ENCODE results near the gene NRG2.

Gene NRG2

GRCh38 chr5:139806726-139807646 lies 236.1 kb downstream of the NRG2 start:
- H3K4me3 ChIP-seq (ENCODE audit: low read depth in 1 of 5, low read length in 5 of 5): no peak overlapping the region
- H3K4me1 ChIP-seq (ENCODE audit: control insufficient read depth in 5 of 5, insufficient read depth in 5 of 5, low read length in 5 of 5): no peaks in the 10 kb centered on the region
- H3K36me3 ChIP-seq (ENCODE audit: control insufficient read depth in 5 of 5, insufficient read depth in 5 of 5, low read length in 5 of 5): no peaks in the 10 kb centered on the region
- no peak overlapping the region for H3K9ac ChIP-seq (ENCODE audit: low read length in 5 of 5)
- H3K27me3 ChIP-seq (ENCODE audit: control insufficient read depth in 5 of 5, insufficient read depth in 4 of 5, low read length in 5 of 5): peaks cover 0 to 30% (median 19%) of the 10 kb centered on the region in 5 donors
- H3K27ac ChIP-seq (ENCODE audit: low read depth, low read length): no peak overlapping the region
- no peaks in the 10 kb centered on the region for H3K9me3 ChIP-seq (ENCODE audit: control insufficient read depth in 5 of 5, low read length in 5 of 5)

GRCh38 chr5:139806111-139806510 lies 237.0 kb downstream of the NRG2 start:
- H3K9me3 ChIP-seq (ENCODE audit: control insufficient read depth in 5 of 5, low read length in 5 of 5): no peaks in the 10 kb centered on the region
- H3K4me1 ChIP-seq (ENCODE audit: control insufficient read depth in 5 of 5, insufficient read depth in 5 of 5, low read length in 5 of 5): no peaks in the 10 kb centered on the region
- H3K27ac ChIP-seq (ENCODE audit: low read depth, low read length): no peak overlapping the region
- peaks cover 3 to 30% (median 24%) of the 10 kb centered on the region in 5 donors for H3K27me3 ChIP-seq (ENCODE audit: control insufficient read depth in 5 of 5, insufficient read depth in 4 of 5, low read length in 5 of 5)
- no peaks in the 10 kb centered on the region for H3K36me3 ChIP-seq (ENCODE audit: control insufficient read depth in 5 of 5, insufficient read depth in 5 of 5, low read length in 5 of 5)
- no peak overlapping the region for H3K4me3 ChIP-seq (ENCODE audit: low read depth in 1 of 5, low read length in 5 of 5)
- no peak overlapping the region for H3K9ac ChIP-seq (ENCODE audit: low read length in 5 of 5)

GRCh38 chr5:139805545-139805944 lies 237.6 kb downstream of the NRG2 start:
- no peak overlapping the region for H3K9ac ChIP-seq (ENCODE audit: low read length in 5 of 5)
- peaks cover 3 to 30% (median 23%) of the 10 kb centered on the region in 5 donors for H3K27me3 ChIP-seq (ENCODE audit: control insufficient read depth in 5 of 5, insufficient read depth in 4 of 5, low read length in 5 of 5)
- H3K4me1 ChIP-seq (ENCODE audit: control insufficient read depth in 5 of 5, insufficient read depth in 5 of 5, low read length in 5 of 5): no peaks in the 10 kb centered on the region
- no peaks in the 10 kb centered on the region for H3K9me3 ChIP-seq (ENCODE audit: control insufficient read depth in 5 of 5, low read length in 5 of 5)
- H3K4me3 ChIP-seq (ENCODE audit: low read depth in 1 of 5, low read length in 5 of 5): no peak overlapping the region
- no peaks in the 10 kb centered on the region for H3K36me3 ChIP-seq (ENCODE audit: control insufficient read depth in 5 of 5, insufficient read depth in 5 of 5, low read length in 5 of 5)
- no peak overlapping the region for H3K27ac ChIP-seq (ENCODE audit: low read depth, low read length)

GRCh38 chr5:139804800-139805397 lies 238.2 kb downstream of the NRG2 start:
- peaks cover 6 to 35% (median 20%) of the 10 kb centered on the region in 5 donors for H3K27me3 ChIP-seq (ENCODE audit: control insufficient read depth in 5 of 5, insufficient read depth in 4 of 5, low read length in 5 of 5)

GRCh38 chr5:139803978-139804377 lies 239.1 kb downstream of the NRG2 start:
- H3K9me3 ChIP-seq (ENCODE audit: control insufficient read depth in 5 of 5, low read length in 5 of 5): no peaks in the 10 kb centered on the region
- H3K27ac ChIP-seq (ENCODE audit: low read depth, low read length): no peak overlapping the region
- no peak overlapping the region for H3K4me3 ChIP-seq (ENCODE audit: low read depth in 1 of 5, low read length in 5 of 5)
- no peak overlapping the region for H3K9ac ChIP-seq (ENCODE audit: low read length in 5 of 5)
- peaks cover 15 to 40% (median 29%) of the 10 kb centered on the region in 5 donors for H3K27me3 ChIP-seq (ENCODE audit: control insufficient read depth in 5 of 5, insufficient read depth in 4 of 5, low read length in 5 of 5)
- H3K36me3 ChIP-seq (ENCODE audit: control insufficient read depth in 5 of 5, insufficient read depth in 5 of 5, low read length in 5 of 5): no peaks in the 10 kb centered on the region
- H3K4me1 ChIP-seq (ENCODE audit: control insufficient read depth in 5 of 5, insufficient read depth in 5 of 5, low read length in 5 of 5): no peaks in the 10 kb centered on the region

More at GRCh38 chr5:139804800-139805397, 238.2 kb downstream of the NRG2 start:
- Histone ChIP-seq H3K27ac (ENCODE audit: low read depth, low read length) (no peak overlapping the region), H3K36me3 (ENCODE audit: control insufficient read depth in 5 of 5, insufficient read depth in 5 of 5, low read length in 5 of 5) (no peaks in the 10 kb centered on the region), H3K4me3 (ENCODE audit: low read depth in 1 of 5, low read length in 5 of 5) (no peak overlapping the region), H3K9me3 (ENCODE audit: control insufficient read depth in 5 of 5, low read length in 5 of 5) (no peaks in the 10 kb centered on the region), H3K9ac (ENCODE audit: low read length in 5 of 5) (no peak overlapping the region), H3K4me1 (ENCODE audit: control insufficient read depth in 5 of 5, insufficient read depth in 5 of 5, low read length in 5 of 5) (no peaks in the 10 kb centered on the region)

GRCh38 chr5:139799359-139799758 lies 243.7 kb downstream of the NRG2 start:
- Histone ChIP-seq H3K27me3 (ENCODE audit: control insufficient read depth in 5 of 5, insufficient read depth in 4 of 5, low read length in 5 of 5) (peaks cover 40 to 72% (median 61%) of the 10 kb centered on the region in 5 donors), H3K9me3 (ENCODE audit: control insufficient read depth in 5 of 5, low read length in 5 of 5) (no peaks in the 10 kb centered on the region), H3K36me3 (ENCODE audit: control insufficient read depth in 5 of 5, insufficient read depth in 5 of 5, low read length in 5 of 5) (no peaks in the 10 kb centered on the region), H3K27ac (ENCODE audit: low read depth, low read length) (no peak overlapping the region), H3K4me1 (ENCODE audit: control insufficient read depth in 5 of 5, insufficient read depth in 5 of 5, low read length in 5 of 5) (peaks cover 0 to 9% (median 4%) of the 10 kb centered on the region in 5 donors), H3K9ac (ENCODE audit: low read length in 5 of 5) (no peak overlapping the region), H3K4me3 (ENCODE audit: low read depth in 1 of 5, low read length in 5 of 5) (no peak overlapping the region)

- Histone ChIP-seq H3K27me3 (ENCODE audit: control insufficient read depth in 5 of 5, insufficient read depth in 4 of 5, low read length in 5 of 5) (peaks cover 40 to 71% (median 61%) of the 10 kb centered on the region in 5 donors), H3K9ac (ENCODE audit: low read length in 5 of 5) (no peak overlapping the region), H3K4me1 (ENCODE audit: control insufficient read depth in 5 of 5, insufficient read depth in 5 of 5, low read length in 5 of 5) (peaks cover 0 to 9% (median 4%) of the 10 kb centered on the region in 5 donors), H3K9me3 (ENCODE audit: control insufficient read depth in 5 of 5, low read length in 5 of 5) (no peaks in the 10 kb centered on the region), H3K4me3 (ENCODE audit: low read depth in 1 of 5, low read length in 5 of 5) (no peak overlapping the region), H3K36me3 (ENCODE audit: control insufficient read depth in 5 of 5, insufficient read depth in 5 of 5, low read length in 5 of 5) (no peaks in the 10 kb centered on the region), H3K27ac (ENCODE audit: low read depth, low read length) (no peak overlapping the region)
Measured at GRCh38 chr5:139798883-139799282, 244.2 kb downstream of the NRG2 start.

GRCh38 chr5:139797856-139798510 lies 245.1 kb downstream of the NRG2 start:
- Histone ChIP-seq H3K4me3 (ENCODE audit: low read depth in 1 of 5, low read length in 5 of 5) (no peak overlapping the region), H3K27ac (ENCODE audit: low read depth, low read length) (no peak overlapping the region), H3K27me3 (ENCODE audit: control insufficient read depth in 5 of 5, insufficient read depth in 4 of 5, low read length in 5 of 5) (peaks cover 40 to 68% (median 57%) of the 10 kb centered on the region in 5 donors), H3K4me1 (ENCODE audit: control insufficient read depth in 5 of 5, insufficient read depth in 5 of 5, low read length in 5 of 5) (peaks cover 0 to 9% (median 4%) of the 10 kb centered on the region in 5 donors), H3K9me3 (ENCODE audit: control insufficient read depth in 5 of 5, low read length in 5 of 5) (no peaks in the 10 kb centered on the region), H3K36me3 (ENCODE audit: control insufficient read depth in 5 of 5, insufficient read depth in 5 of 5, low read length in 5 of 5) (no peaks in the 10 kb centered on the region), H3K9ac (ENCODE audit: low read length in 5 of 5) (no peak overlapping the region)

- Histone ChIP-seq H3K4me1 (ENCODE audit: control insufficient read depth in 5 of 5, insufficient read depth in 5 of 5, low read length in 5 of 5) (peaks cover 0 to 9% (median 4%) of the 10 kb centered on the region in 5 donors), H3K27me3 (ENCODE audit: control insufficient read depth in 5 of 5, insufficient read depth in 4 of 5, low read length in 5 of 5) (peaks cover 40 to 61% (median 53%) of the 10 kb centered on the region in 5 donors), H3K9me3 (ENCODE audit: control insufficient read depth in 5 of 5, low read length in 5 of 5) (no peaks in the 10 kb centered on the region), H3K36me3 (ENCODE audit: control insufficient read depth in 5 of 5, insufficient read depth in 5 of 5, low read length in 5 of 5) (no peaks in the 10 kb centered on the region), H3K9ac (ENCODE audit: low read length in 5 of 5) (no peak overlapping the region), H3K27ac (ENCODE audit: low read depth, low read length) (no peak overlapping the region), H3K4me3 (ENCODE audit: low read depth in 1 of 5, low read length in 5 of 5) (no peak overlapping the region)
Measured at GRCh38 chr5:139797335-139797734, 245.8 kb downstream of the NRG2 start.
